ENCODE measurements around the gene GRIA4.

GRIA4 gene

DNA sequence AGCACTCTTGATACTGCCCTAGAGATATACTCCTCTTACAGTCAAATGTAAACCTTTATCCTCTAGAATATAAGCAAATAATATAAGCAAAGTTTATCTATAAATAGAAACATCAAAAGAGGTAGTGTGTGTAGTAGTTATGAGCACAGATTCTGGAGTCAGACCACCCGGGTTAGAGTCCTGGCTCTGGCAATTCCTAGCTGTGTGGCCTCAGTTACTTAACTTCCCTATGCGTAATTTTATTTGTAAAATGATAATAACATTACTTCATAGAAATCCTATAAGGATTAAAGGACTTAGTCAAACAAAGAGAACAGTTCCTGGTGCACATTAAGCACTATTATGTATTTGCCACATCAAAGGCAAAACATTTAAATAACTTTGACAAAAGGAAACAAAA, 405.2 kb downstream of the GRIA4 start:
- DNase-seq: no peak

DNA sequence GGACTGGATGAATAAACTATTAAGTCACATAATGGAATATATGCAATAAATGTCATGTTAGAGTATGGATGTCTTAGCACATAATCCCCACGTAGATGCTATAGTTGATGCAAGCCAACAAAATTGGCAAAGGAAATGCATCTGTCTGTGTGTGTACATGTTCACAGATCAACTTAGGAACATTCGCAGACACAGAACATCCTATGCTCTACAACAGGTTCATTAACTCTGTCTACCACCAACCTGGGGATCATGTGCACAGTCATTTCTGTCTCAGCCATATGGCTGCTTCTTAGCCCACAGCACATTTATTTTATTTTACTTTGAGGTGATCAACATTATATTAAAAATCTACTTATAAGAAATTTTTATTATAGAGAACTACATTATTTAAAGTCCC, 407.2 kb downstream of the GRIA4 start:
- DNase-seq: no peak

DNA sequence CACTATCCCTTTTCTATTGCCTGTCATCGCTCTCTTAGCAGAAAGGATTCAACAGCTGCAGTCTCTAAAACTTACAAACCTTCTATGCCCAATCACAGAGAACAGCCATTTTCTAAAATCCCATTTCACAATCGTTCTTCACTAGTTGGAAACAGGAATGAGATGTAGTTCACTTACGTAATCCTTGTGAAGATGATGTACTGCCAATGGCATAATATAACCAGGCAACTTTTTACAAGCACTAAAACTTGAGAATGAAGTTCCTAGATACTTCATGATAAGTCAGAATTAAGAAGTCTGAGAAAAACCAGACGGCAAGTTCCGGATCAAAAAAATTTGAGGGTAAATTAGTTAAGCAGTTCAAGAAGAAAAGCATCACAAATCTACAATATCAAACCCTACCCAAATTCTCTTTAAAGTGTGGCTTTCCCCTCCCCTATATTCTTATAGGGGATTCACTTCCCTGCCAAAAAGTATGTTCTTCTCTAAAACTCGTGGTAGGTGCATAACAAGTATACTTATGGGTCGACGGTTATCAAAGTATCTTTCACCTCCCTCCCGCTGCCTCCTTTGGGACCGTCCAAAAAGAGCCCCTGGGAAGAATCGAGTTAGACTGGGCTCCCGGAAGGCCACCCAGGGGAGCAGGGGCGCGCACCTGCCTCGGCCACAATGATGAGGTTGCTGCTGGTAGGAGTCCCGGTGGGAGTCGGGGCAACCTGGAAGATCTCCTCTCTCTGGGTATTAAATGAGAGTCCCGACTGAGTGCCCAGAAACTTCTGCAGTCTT, 411.5 kb downstream of the GRIA4 start:
- DNase-seq: peak; percentile 37

DNA sequence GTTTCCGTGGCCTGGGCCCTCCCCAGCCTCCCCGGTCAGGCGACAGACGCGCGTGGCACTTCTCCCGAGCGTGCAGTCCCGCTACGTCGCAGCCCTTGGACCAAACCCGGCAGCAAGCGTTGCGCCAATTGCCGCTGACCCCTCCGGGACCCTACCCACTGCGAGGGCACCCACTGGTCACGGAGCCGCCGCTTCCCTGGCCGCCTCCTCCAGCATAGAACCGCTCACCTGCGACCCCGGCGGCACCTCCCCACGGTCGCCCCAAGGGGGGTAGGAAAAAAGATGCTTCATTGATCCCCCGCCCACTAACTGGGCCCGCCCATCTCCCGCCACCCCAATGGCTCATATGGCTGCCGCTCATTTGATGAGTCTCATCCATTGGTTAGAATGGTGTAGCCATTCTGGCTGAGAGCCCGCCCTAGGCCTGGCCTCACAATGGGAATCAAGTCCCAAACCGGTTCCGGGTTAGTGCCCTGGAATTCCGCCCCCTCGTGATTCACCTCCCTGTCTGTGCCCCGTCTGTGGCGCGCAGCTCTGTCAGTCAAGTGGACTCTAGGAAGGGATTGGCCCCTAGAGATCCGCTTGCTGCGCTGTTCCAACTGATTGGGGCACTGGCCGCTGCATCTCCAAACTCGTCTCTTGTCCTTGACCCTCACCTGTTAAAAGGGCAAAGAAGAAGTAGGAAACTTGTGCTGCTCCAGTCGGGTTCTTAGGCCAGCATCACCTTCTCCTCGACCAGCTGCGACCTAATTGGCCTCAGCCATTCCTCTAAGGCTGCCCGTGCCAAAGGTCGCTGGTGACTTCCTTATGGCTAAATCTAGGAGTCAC, 412.3 kb downstream of the GRIA4 start, which contains the start of gene MSANTD4:
MSANTD4 (minus strand) TSS at position 274 of the 828 bp plus-strand sequence. CDS start 11,323 bp downstream, outside the sequence.
- peak; percentile 99 for DNase-seq

DNA sequence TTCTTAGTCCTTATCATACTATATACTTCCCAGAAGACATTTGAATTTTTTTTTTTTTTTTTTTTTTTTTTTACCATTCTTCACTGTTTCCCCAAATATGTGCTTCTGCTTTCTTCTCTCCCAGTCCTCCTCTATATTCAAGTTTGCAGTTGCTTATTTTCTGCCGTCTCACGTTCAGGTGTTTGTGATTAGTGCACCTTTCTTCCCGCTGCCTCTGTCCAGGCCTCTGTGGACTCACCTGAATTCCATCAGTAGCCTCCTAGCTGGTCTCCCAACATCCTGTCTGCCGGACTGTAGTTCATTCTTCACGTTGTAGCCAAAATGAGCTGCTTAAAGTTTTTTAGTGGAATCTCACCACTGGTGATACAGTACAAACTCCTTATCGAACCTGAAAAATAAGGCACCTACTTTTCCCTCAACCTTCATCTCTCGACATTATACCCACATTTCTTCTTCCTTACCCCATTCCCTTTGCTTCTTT, 413.0 kb downstream of the GRIA4 start:
- DNase-seq: no peak

DNA sequence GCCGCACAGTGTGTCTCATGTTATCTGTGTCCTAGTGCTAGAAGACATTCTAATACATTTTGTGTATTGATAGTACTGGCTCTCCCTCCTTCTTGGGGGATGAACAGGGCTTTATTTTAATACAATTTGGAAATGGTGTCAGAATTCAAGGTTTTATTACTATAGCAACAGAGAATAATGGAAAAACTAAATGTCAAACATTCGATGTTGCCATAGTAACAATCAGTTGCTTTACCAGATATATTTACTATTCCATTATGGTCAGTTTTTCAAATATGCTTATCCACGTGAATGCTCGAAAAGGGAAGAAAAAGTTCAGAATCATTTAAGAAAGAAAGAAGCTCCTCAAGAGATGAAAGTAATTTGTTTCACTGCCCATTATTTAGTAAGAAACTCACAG, 420.7 kb downstream of the GRIA4 start:
- no peak for DNase-seq

DNA sequence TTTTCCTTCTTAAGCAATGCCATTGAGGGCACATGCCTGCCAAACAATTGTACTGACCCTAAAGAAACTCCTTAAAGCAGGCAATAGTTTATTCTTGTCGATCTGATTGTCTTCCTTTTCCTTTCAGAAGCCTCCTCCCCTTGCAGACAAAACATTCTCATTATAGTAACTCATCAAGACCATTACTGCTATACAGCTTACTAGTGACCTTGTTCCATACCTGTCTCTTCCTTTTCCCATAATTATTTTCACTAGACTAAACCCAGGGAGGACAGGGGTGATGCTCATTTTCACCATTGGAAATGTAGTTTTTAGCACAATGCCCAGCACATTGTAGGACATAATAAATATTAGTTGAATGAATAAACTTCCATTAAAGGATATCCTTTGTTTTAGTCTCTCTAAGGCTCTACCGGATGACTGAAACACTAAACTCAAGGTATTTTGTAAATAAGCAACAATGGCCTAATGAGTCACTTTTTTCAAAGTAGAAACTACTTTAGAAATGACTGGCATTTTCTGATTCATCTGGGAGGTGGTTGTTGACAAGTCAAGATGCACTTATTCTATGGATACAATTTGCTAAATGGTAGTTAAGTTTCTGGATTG, 421.4 kb downstream of the GRIA4 start:
- no peak for DNase-seq
